ENCODE data around the gene SPATA32. TPM values are rescaled to one million over a fixed set of nuclear protein-coding genes. Genes with fewer than 3 reads are reported as not detected.

SPATA32 gene
- total and polyA plus RNA-seq, 2 experiments from 2014 or later = not detected

GRCh38 chr17:45282683-45283644 lies 21.1 kb upstream of the SPATA32 start (continued):
- TF ChIP-seq EZH2 (IDR thresholded peaks at IDR 0.05; ENCODE audit: low read depth, unreplicated experiment) = no peak
- no peak for TF ChIP-seq EZH2phosphoT487 (IDR thresholded peaks at IDR 0.05; ENCODE audit: unreplicated experiment)
- TF ChIP-seq CREB1 (CRISPR knock-in tag; IDR thresholded peaks at IDR 0.05; ENCODE audit: low read depth) = no peak
- TF ChIP-seq ZNF462 (CRISPR knock-in tag; IDR thresholded peaks at IDR 0.05) = no peak
- TF ChIP-seq STAT1 (IDR thresholded peaks at IDR 0.05; ENCODE audit: unreplicated experiment) = no peak
- no peak for TF ChIP-seq POLR2AphosphoS5 (IDR thresholded peaks at IDR 0.05; ENCODE audit: low read depth)

GRCh38 chr17:45279898-45280297 lies 18.0 kb upstream of the SPATA32 start:
- Histone ChIP-seq H3K79me2 (replicated peaks; ENCODE audit: insufficient read depth) (no peaks in the 10 kb centered on the region), H4K20me1 (replicated peaks; ENCODE audit: insufficient read depth) (no peaks in the 10 kb centered on the region), H3F3A (replicated peaks; ENCODE audit: low read depth) (peaks cover 7% of the 10 kb centered on the region; the same call in 1 of the 2 replicates), H3K9me2 (ENCODE audit: insufficient read depth) (no peaks in the 10 kb centered on the region), H3K27me3 (ENCODE audit: insufficient read depth) (no peaks in the 10 kb centered on the region), H3K4me3 (no peak overlapping the region), H2AFZ (no peak overlapping the region), H3K4me1 (ENCODE audit: insufficient read depth) (no peaks in the 10 kb centered on the region), H3K36me3 (ENCODE audit: insufficient read depth) (no peaks in the 10 kb centered on the region), H3K27ac (ENCODE audit: low read depth) (no peak overlapping the region), H3K4me2 (no peak overlapping the region)
- no peak for TF ChIP-seq JUNB (IDR thresholded peaks at IDR 0.05; ENCODE audit: unreplicated experiment)
- no peak for TF ChIP-seq EZH2 (IDR thresholded peaks at IDR 0.05; ENCODE audit: low read depth, unreplicated experiment)
- TF ChIP-seq NANOG (IDR thresholded peaks at IDR 0.05; ENCODE audit: borderline replicate concordance) = no peak
- TF ChIP-seq CTCF (conservative IDR thresholded peaks at IDR 0.05; ENCODE audit: low read depth in 2 of 2) = no peak
- TF ChIP-seq ZNF331 (CRISPR knock-in tag; IDR thresholded peaks at IDR 0.05; ENCODE audit: low read depth) = no peak
- ATAC-seq (no peak), DNase-seq (ENCODE audit: low spot score) (no peak)
- H3K27ac Mint-ChIP-seq = no peak overlapping the region
- no peak overlapping the region for H3K4me3 Mint-ChIP-seq
- H3K4me1 Mint-ChIP-seq = peaks cover 9% of the 10 kb centered on the region; the same call in 2 of the 3 replicates
- H3K27me3 Mint-ChIP-seq (ENCODE audit: insufficient read depth, low read depth, poor library complexity) = peaks cover 3% of the 10 kb centered on the region
- H3K36me3 Mint-ChIP-seq (ENCODE audit: low read depth) = peaks cover 21% of the 10 kb centered on the region
- no peaks in the 10 kb centered on the region for H3K9me3 Mint-ChIP-seq
